Sigmoid colon (tissue), 7 donors: ENCODE data around the gene GZMB. TPM values are rescaled to one million over a fixed set of nuclear protein-coding genes. Genes with fewer than 3 reads are reported as not detected.

ENCODE experiments used
- DNase-seq: peaks from one replicate; pipeline ENCODE4 v3.0.0-alpha.2; 2019
- H3K27ac ChIP-seq, 4 donors: fragments of 200-600 bp; sonication (generic); one replicate each; pipeline ENCODE4 v1.5.1; 2016 to 2019; ENCODE audit warnings: mild to moderate bottlenecking in 1 of 4
- H3K27me3 ChIP-seq, 3 donors: fragments of 200-600 bp; sonication (generic); one replicate each; pipeline ENCODE4 v1.5.1; 2019; ENCODE audit warnings: mild to moderate bottlenecking in 1 of 3
- H3K36me3 ChIP-seq, 4 donors: fragments of 200-600 bp; sonication (generic); one replicate each; pipeline ENCODE4 v1.5.1; 2016 to 2019
- H3K4me1 ChIP-seq, 4 donors: fragments of 200-600 bp; sonication (generic); one replicate each; pipeline ENCODE4 v1.5.1; 2017 to 2019
- H3K4me3 ChIP-seq, 4 donors: fragments of 200-600 bp; sonication (generic); one replicate each; pipeline ENCODE4 v1.5.1; 2017 to 2019; ENCODE audit warnings: mild to moderate bottlenecking in 2 of 4, moderate library complexity in 1 of 4
- H3K9me3 ChIP-seq, 4 donors: fragments of 200-600 bp in 3 of 4; sonication (generic) in 3 of 4; one replicate each; pipeline versions ENCODE4 v1.5.1 to v1.6.1; 2013 to 2019
- CTCF ChIP-seq, 4 experiments: fragments of 450-650 bp in 3 of 4; fragments of 200-600 bp in 1 of 4; IDR thresholded peaks; one replicate each; pipeline ENCODE4 v1.5.1; 2016 to 2019; ENCODE audit warnings: antibody characterized with exemption in 4 of 4, mild to moderate bottlenecking in 3 of 4, moderate library complexity in 2 of 4
- EP300 ChIP-seq, 4 donors: sonication (generic); formaldehyde crosslinking; IDR thresholded peaks; one replicate each; pipeline ENCODE4 v1.6.1; 2017; ENCODE audit warnings: antibody characterized with exemption in 4 of 4
- POLR2A ChIP-seq, 2 donors: fragments of 450-650 bp; IDR thresholded peaks; one replicate each; pipeline ENCODE4 v1.6.1; 2016; ENCODE audit warnings: antibody characterized with exemption in 2 of 2, mild to moderate bottlenecking in 2 of 2, moderate library complexity in 2 of 2
- POLR2AphosphoS5 ChIP-seq, 4 donors: sonication (generic); formaldehyde crosslinking; IDR thresholded peaks; one replicate each; pipeline ENCODE4 v1.6.1; 2017; ENCODE audit warnings: antibody characterized with exemption in 4 of 4
- WGBS, 2 donors: extraction: QIAGEN DNeasy Blood & Tissue Kit; methylation state at CpG; one replicate each; pipeline ENCODE4 v1.1.7; 2013; 5-methylcytosine and 5-hydroxymethylcytosine counted together
- intact Hi-C: fragments of 100-400 bp; cut with DNase I; formaldehyde crosslinking; loops from one replicate; pipeline ENCODE4 v1.15.1; 2023
- polyA plus RNA-seq, 3 donors: library from polyadenylated mRNA; stranded (reverse); fragments of 200-250 nt; gene quantifications; one replicate each; pipeline ENCODE4 v1.2.3, GENCODE V29; 2013
- total RNA-seq, 4 donors: library from RNA; depleted of rRNA; stranded (reverse); fragments of >200 nt; gene quantifications; one replicate each; pipeline ENCODE4 v1.1.0, GENCODE V29; 2016
- donor health status: healthy with polysubstance abuse.
- donor health status: Bipolar disorder and iron deficiency.
- donor health status: healthy.

GZMB gene
- total and polyA plus RNA-seq, 7 donors: 1.5 to 8.0 (median 3.2) TPM; not detected in 4

DNA sequence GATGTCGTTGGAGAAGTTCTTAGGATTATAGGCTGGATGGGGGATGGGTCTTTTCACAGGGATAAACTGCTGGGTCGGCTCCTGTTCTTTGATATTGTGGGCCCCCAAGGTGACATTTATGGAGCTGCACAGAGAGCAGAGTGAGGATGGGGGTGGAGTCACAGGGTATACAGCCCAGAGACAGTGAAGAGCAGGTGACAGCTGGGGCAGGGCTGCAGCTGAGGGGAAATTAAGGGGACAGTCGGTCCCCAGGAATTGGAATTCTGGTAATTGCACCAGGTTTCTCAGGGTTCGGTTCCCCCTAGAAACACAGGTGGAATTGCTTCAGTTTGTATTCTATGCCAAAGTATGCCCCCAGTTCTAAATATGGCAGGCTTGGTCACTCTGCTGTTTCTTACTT, 1.7 kb downstream of the GZMB start:
- H3K9me3 ChIP-seq: no peaks in the 10 kb centered on the region
- H3K27ac ChIP-seq: no peak overlapping the region
- no peak for DNase-seq
- H3K27me3 ChIP-seq: no peaks in the 10 kb centered on the region
- no peak overlapping the region for H3K4me3 ChIP-seq
- WGBS, 2 donors: 27 to 58% methylated on average over 4 of the region's 4 CpGs
- H3K36me3 ChIP-seq: no peaks in the 10 kb centered on the region
- H3K4me1 ChIP-seq: no peaks in the 10 kb centered on the region
- TF ChIP-seq EP300 (IDR thresholded peaks at IDR 0.05) (no peak), POLR2AphosphoS5 (IDR thresholded peaks at IDR 0.05) (no peak), POLR2A (IDR thresholded peaks at IDR 0.05) (no peak), CTCF (IDR thresholded peaks at IDR 0.05) (no peak)
- intact Hi-C loops: no loop called here

DNA sequence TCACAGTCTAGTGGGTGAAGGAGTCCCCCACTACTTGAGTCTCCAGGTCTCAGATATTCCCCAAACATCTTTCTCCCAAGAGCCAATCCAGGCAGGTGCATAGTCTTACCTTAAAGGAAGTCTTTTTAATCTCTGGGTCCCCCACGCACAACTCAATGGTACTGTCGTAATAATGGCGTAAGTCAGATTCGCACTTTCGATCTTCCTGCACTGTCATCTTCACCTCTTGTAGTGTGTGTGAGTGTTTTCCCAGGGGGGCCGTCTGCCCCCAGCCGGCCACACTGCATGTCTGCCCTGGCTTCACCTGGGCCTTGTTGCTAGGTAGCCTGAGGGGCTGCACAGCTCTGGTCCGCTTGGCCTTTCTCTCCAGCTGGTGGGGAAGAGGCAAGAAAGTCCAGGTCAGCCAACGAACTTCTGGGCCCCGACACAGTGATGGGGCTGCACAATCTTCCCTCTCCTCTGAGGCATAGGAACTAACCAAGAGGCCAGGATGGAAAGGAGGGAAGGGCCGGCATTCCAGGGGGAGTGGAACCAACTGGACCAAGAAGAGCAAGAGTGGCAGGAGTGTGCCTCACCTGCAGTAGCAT, 2.1 kb downstream of the GZMB start:
- no peak overlapping the region for H3K4me3 ChIP-seq
- no peak for DNase-seq
- intact Hi-C loops: no loop called here
- TF ChIP-seq CTCF (IDR thresholded peaks at IDR 0.05) (no peak), EP300 (IDR thresholded peaks at IDR 0.05) (no peak), POLR2A (IDR thresholded peaks at IDR 0.05) (no peak), POLR2AphosphoS5 (IDR thresholded peaks at IDR 0.05) (no peak)
- no peaks in the 10 kb centered on the region for H3K9me3 ChIP-seq
- H3K27ac ChIP-seq: no peak overlapping the region
- H3K4me1 ChIP-seq: no peaks in the 10 kb centered on the region
- WGBS, 2 donors: 93 to 95% methylated on average over 11 of the region's 11 CpGs
- no peaks in the 10 kb centered on the region for H3K27me3 ChIP-seq
- H3K36me3 ChIP-seq: no peaks in the 10 kb centered on the region

DNA sequence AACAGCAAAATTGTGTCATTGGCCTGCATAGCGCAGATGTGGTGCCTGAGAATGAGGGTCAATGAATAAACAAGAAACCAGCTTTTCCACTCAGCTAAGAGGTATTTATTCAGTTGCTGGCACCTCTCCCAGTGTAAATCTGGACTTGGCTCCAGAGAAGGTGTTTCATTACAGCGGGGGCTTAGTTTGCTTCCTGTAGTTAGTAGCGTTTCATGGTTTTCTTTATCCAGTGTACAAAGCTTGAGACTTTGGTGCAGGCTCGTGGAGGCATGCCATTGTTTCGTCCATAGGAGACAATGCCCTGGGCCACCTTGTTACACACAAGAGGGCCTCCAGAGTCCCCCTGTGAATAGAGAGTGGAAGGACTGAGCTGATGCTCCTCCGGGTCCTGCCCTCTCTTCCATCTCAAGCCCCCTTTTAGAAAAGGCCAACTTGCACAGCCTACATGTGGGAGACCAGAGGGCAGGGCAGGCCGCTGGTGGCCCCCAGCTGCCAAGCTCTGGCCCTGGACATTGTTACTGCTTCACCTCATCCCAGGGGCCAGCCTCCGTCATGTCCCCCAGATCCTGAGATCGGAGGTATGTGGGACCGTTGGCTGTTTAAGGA, 3.0 kb downstream of the GZMB start:
- TF ChIP-seq EP300 (IDR thresholded peaks at IDR 0.05) (no peak), POLR2A (IDR thresholded peaks at IDR 0.05) (no peak), POLR2AphosphoS5 (IDR thresholded peaks at IDR 0.05) (no peak), CTCF (IDR thresholded peaks at IDR 0.05) (no peak)
- no peak overlapping the region for H3K4me3 ChIP-seq
- no peaks in the 10 kb centered on the region for H3K36me3 ChIP-seq
- H3K27ac ChIP-seq: no peak overlapping the region
- DNase-seq: no peak
- H3K27me3 ChIP-seq: no peaks in the 10 kb centered on the region
- intact Hi-C loops: no loop called here
- H3K4me1 ChIP-seq: no peaks in the 10 kb centered on the region
- 54 to 80% methylated on average over 10 of the region's 10 CpGs for WGBS, 2 donors
- no peaks in the 10 kb centered on the region for H3K9me3 ChIP-seq

DNA sequence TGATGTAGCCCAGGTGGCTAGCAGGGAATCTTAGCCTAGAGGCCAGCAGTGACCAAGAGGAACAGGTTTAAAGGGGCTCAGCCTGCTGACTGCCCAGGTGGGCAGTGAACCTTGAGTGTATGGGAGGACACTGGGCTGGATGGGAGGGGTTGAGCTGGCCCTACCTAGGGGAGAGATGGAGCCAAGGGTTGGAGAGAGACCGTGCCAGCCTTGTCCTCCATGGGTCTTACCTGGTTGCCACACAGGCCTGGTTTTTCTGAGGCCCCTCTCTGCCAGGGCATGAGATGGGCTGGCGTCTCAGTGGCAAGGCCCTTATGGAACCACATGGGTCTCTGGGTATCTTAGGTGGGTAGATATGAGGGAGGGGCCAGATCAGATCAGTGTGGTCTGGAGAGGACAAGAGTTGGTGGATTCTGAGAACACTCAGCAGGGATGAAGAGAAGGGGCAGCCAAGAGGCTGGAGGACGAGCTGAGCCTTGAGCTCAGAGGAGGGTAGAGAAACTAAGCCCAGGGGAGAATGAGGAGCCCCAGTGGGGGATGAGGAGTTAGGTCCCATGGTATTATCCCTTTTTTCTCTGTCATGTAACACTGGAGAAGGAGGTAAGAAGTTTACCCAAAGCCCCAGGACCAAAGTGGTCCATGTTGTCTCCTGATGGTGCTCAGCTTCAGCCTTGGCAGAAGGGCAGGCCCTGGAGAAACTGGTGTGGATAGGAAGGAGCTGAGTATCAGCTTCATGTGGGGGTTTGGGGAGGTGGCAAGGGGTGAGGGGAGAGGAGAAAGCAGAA, 3.7 kb downstream of the GZMB start:
- intact Hi-C loops: no loop called here
- H3K36me3 ChIP-seq: no peaks in the 10 kb centered on the region
- TF ChIP-seq POLR2A (IDR thresholded peaks at IDR 0.05) (no peak), CTCF (IDR thresholded peaks at IDR 0.05) (no peak), POLR2AphosphoS5 (IDR thresholded peaks at IDR 0.05) (no peak), EP300 (IDR thresholded peaks at IDR 0.05) (no peak)
- WGBS, 2 donors: 87 to 93% methylated on average over 3 of the region's 3 CpGs
- H3K4me1 ChIP-seq: no peaks in the 10 kb centered on the region
- no peaks in the 10 kb centered on the region for H3K27me3 ChIP-seq
- H3K9me3 ChIP-seq: no peaks in the 10 kb centered on the region
- H3K4me3 ChIP-seq: no peak overlapping the region
- DNase-seq: no peak
- no peak overlapping the region for H3K27ac ChIP-seq
